Psoas muscle (tissue), 8 donors: ENCODE measurements around the gene GAST. TPM values are rescaled to one million over a fixed set of nuclear protein-coding genes. Genes with fewer than 3 reads are reported as not detected.

Source experiments
- ATAC-seq, 4 donors: fragments of 200-7000 bp; cut with Tn5 transposase; one replicate each; pipeline ENCODE4 v1.9.1; 2020; ENCODE audit warnings: moderate library complexity in 3 of 4, mild to moderate bottlenecking in 2 of 4
- DNase-seq, 2 donors: peaks; one replicate each; pipeline ENCODE4 v3.0.0-alpha.2; 2020
- H3K27ac ChIP-seq: fragments of 200-600 bp; one replicate; pipeline ENCODE4 v1.8.0; 2022
- H3K27me3 ChIP-seq, 3 donors: fragments of 200-600 bp in 1 of 3; one replicate each; pipeline versions ENCODE4 v1.6.1 to v1.8.0; 2013 to 2022; ENCODE audit warnings: low read length in 2 of 3, mild to moderate bottlenecking in 2 of 3, moderate library complexity in 1 of 3; ENCODE audit not compliant: insufficient read depth in 3 of 3
- H3K36me3 ChIP-seq, 2 donors: fragments of 200-600 bp in 1 of 2; one replicate each; pipeline versions ENCODE4 v1.6.1 to v1.8.0; 2013 to 2022; ENCODE audit warnings: low read depth in 1 of 2, mild to moderate bottlenecking in 1 of 2, moderate library complexity in 1 of 2; ENCODE audit not compliant: insufficient read depth in 1 of 2
- H3K4me1 ChIP-seq: fragments of 200-600 bp; one replicate; pipeline ENCODE4 v1.8.0; 2022
- H3K4me3 ChIP-seq: fragments of 200-600 bp; one replicate; pipeline ENCODE4 v1.8.0; 2022; ENCODE audit warnings: mild to moderate bottlenecking
- H3K9me3 ChIP-seq: fragments of 200-600 bp; one replicate; pipeline ENCODE4 v1.8.0; 2022
- WGBS, 3 donors: extraction: QIAGEN DNeasy Blood & Tissue Kit; methylation state at CpG; one replicate each; pipeline versions ENCODE4 v1.1.6 to v1.1.7; 2013; 5-methylcytosine and 5-hydroxymethylcytosine counted together
- intact Hi-C, 2 donors: fragments of 100-400 bp; cut with DNase I; formaldehyde crosslinking; loops; one replicate each; pipeline versions ENCODE4 v1.11.0 to v1.14.2; 2022
- polyA plus RNA-seq, 3 donors: library from polyadenylated mRNA; stranded (reverse); fragments of 200-250 nt; gene quantifications; one replicate each; pipeline ENCODE4 v1.2.3, GENCODE V29; 2013
- total RNA-seq, 4 donors: library from RNA; stranded (reverse); fragmentation: NEBNext Ultra II Directional in 2 of 4; extraction: Animal tissue kit (Norgen Biotek cat#: 25700) in 2 of 4; gene quantifications; one replicate each; pipeline versions ENCODE4 v1.2.1 to v1.2.4, GENCODE V29; 2021 to 2023
- TF ChIP-seq, protein P1 (sequence below): fragments of 200-600 bp; IDR thresholded peaks from one replicate; pipeline ENCODE4 v1.8.0; 2022; ENCODE audit warnings: antibody characterized with exemption
- donor health status: healthy with polysubstance abuse.
- donor health status: DM: no; HTN: no; CAD: no; lungs with moderate emphysema.
- donor health status: Bipolar disorder and iron deficiency.
- donor health status: healthy.
- donor health status: DM: yes; HTN: yes; CAD: no.
- donor health status: DM: no; HTN: no; CAD: no.
- donor health status: DM: no; HTN: no; CAD: no.
- donor health status: DM: yes; HTN: yes; CAD: no.

Gene GAST
- total and polyA plus RNA-seq, 7 donors = not detected

DNA sequence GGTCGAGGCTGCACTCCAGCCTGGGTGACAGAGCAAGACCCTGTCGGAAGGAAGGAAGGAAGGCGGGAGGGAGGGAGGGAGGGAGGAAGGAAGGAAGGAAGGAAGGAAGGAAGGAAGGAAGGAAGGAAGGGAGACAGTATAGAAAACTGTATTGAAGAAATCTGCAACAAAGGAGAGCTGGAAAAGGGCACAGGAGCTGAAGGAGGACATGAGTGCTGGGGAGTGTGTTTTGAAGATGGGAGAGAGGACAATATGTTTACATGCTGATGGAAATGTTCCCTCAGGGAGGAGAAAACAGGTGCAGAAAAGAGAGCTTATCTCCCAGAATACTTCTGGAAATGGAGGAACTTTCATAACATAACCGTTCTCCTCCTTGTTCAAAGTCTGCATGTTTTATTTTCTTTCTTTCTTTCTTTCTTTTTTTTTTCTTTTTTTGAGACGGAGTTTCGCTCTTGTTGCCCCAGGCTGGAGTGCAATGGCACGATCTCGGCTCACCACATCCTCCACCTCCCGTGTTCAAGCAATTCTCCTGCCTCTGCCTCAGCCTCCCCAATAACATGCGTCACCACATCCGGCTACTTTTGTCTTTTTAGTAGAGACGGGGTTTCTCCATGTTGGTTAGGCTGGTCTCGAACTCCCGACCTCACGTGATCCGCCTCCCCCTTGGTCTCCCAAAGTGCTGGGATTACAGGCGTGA, 25.0 kb downstream of the GAST start:
- TF ChIP-seq, protein P1, sequence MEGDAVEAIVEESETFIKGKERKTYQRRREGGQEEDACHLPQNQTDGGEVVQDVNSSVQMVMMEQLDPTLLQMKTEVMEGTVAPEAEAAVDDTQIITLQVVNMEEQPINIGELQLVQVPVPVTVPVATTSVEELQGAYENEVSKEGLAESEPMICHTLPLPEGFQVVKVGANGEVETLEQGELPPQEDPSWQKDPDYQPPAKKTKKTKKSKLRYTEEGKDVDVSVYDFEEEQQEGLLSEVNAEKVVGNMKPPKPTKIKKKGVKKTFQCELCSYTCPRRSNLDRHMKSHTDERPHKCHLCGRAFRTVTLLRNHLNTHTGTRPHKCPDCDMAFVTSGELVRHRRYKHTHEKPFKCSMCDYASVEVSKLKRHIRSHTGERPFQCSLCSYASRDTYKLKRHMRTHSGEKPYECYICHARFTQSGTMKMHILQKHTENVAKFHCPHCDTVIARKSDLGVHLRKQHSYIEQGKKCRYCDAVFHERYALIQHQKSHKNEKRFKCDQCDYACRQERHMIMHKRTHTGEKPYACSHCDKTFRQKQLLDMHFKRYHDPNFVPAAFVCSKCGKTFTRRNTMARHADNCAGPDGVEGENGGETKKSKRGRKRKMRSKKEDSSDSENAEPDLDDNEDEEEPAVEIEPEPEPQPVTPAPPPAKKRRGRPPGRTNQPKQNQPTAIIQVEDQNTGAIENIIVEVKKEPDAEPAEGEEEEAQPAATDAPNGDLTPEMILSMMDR = no peak
- Histone ChIP-seq H3K36me3 (no peaks in the 10 kb centered on the region), H3K27ac (no peak overlapping the region), H3K27me3 (peaks cover 0 to 53% (median 11%) of the 10 kb centered on the region in 3 donors), H3K4me1 (peaks cover 19% of the 10 kb centered on the region), H3K4me3 (no peak overlapping the region), H3K9me3 (no peaks in the 10 kb centered on the region)
- 67 to 69% (median 68%) methylated on average over 16 to 17 of the region's 17 CpGs for WGBS, 3 donors
- DNase-seq (no peak), ATAC-seq (no peak)
- intact Hi-C loops = loop anchor here in 1 of 2 donors (10.0 kb wide), 1 partner anchor 148 kb away; no protein-coding TSS in a partner anchor

DNA sequence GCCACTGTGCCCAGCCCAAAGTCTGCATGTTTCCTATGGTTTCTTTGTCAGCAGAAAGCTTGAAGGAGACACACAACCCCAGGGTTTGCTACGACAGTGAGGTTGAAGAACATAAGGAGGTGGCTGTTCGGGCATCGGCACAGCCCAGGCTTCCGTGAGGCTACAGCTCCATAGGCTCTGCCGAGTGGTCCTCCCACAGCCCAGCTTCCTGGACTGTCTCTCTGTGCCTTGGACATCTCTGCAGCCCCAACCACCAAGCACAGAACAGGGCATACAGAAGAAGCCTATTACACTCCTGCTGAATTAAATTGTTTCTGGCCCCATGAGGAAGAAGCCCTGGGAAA, 25.5 kb downstream of the GAST start:
- intact Hi-C loops = loop anchor here (1.0 to 10.0 kb wide), 2 partner anchors 64 to 147 kb away; no protein-coding TSS in a partner anchor

DNA sequence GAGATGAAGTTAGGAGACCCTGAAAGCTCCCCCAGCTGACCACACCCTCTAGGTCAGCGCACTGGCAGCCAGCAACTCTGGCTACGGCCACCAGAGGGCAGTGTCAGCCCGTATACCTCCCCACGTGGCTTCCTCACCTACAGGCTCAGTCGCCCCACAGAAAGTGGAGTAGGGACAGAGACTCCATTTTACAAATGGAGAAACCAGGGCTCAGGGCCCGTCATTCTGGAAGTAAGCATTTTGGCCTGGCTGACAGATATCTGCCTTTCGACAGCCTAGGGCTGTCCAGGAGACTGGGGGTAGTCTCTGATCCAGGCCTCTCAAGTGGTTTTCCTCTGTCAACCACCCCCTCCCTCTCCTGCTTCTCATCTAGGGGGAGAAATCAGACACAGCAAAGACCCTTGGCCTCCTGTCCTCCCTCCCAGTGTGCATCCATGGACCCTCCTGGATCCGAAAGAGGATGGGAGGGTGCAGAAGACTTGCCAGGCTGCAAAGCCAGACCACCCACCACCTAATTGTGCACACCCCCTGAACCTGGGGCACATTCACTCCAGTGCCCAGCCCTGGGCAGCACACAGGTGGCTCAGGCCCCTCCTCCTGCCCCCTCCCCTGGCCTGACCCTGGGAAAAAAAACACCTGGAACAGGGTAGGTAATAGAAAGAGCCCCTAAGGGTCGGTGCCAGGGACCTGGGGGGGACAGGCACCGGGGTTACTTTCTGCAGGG, 26.1 kb downstream of the GAST start:
- Histone ChIP-seq H3K4me1 (peaks cover 19% of the 10 kb centered on the region), H3K9me3 (no peaks in the 10 kb centered on the region), H3K27ac (no peak overlapping the region), H3K36me3 (no peaks in the 10 kb centered on the region), H3K4me3 (no peak overlapping the region), H3K27me3 (peaks cover 0 to 45% (median 10%) of the 10 kb centered on the region in 3 donors)
- peak; percentile 75 to 89 for DNase-seq
- intact Hi-C loops = loop anchor here (1.0 to 10.0 kb wide), 2 partner anchors 63 to 147 kb away; no protein-coding TSS in a partner anchor
- WGBS, 3 donors = 27 to 30% (median 29%) methylated on average over 10 of the region's 10 CpGs
- peak; percentile 90 to 96 (median 95) for ATAC-seq
- TF ChIP-seq, protein P1 = peak; percentile 99

More for the DNA sequence above, 25.5 kb downstream of the GAST start:
- TF ChIP-seq, protein P1 = no peak
- Histone ChIP-seq H3K36me3 (no peaks in the 10 kb centered on the region), H3K4me1 (peaks cover 19% of the 10 kb centered on the region), H3K27me3 (peaks cover 0 to 48% (median 11%) of the 10 kb centered on the region in 3 donors), H3K4me3 (no peak overlapping the region), H3K27ac (no peak overlapping the region), H3K9me3 (no peaks in the 10 kb centered on the region)
- WGBS, 3 donors = 27 to 37% (median 32%) methylated on average over 5 of the region's 5 CpGs
- ATAC-seq (peak in 3 of 4 donors; percentile 3 to 12 (median 7)), DNase-seq (no peak)

DNA sequence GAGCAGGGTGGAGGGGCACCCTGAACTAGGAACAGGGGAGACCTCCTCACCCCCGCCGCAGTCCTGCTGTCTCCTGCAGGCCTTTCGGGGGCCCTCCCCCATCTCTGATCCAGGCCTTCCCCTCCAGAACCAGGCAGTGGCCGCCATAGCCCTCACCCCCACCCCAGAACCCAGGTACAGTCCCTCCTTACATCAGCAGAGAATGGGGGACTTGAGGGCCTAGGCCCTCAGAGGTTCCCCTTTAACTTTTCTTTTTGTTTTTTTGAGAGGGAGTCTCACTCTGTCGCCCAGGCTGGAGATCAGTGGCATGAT, 26.6 kb downstream of the GAST start:
- no peaks in the 10 kb centered on the region for H3K9me3 ChIP-seq
- H3K4me3 ChIP-seq = no peak overlapping the region
- no peaks in the 10 kb centered on the region for H3K36me3 ChIP-seq
- H3K27ac ChIP-seq = no peak overlapping the region
- TF ChIP-seq, protein P1 = no peak
- ATAC-seq = peak in 1 of 4 donors; percentile 15
- intact Hi-C loops = loop anchor here (1.0 to 10.0 kb wide), 2 partner anchors 63 to 146 kb away; no protein-coding TSS in a partner anchor
- peaks cover 19% of the 10 kb centered on the region for H3K4me1 ChIP-seq
- H3K27me3 ChIP-seq = peaks cover 0 to 40% (median 8%) of the 10 kb centered on the region in 3 donors
- WGBS, 3 donors = 97 to 100% (median 98%) methylated on average over 4 to 5 of the region's 5 CpGs
- DNase-seq = no peak
